ENCODE measurements around the gene MSH2.
"Not testable (repeated sequence)": the region's sequence is repeated elsewhere in the genome, so short reads cannot be mapped to it uniquely, and the experiment has no call there.

The MSH2 gene

GRCh38 chr2:47414682-47415458 is 11.9 kb downstream of the MSH2 start:
- no peak for DNase-seq

GRCh38 chr2:47420214-47420613 is 17.3 kb downstream of the MSH2 start:
- DNase-seq = no peak

GRCh38 chr2:47420683-47421082 is 17.7 kb downstream of the MSH2 start:
- not testable (repeated sequence) for DNase-seq

GRCh38 chr2:47422016-47422415 is 19.1 kb downstream of the MSH2 start:
- no peak for DNase-seq

GRCh38 chr2:47422560-47422959 is 19.6 kb downstream of the MSH2 start:
- DNase-seq = no peak

GRCh38 chr2:47426786-47427185 is 23.8 kb downstream of the MSH2 start:
- DNase-seq = no peak

GRCh38 chr2:47429795-47430194 is 26.8 kb downstream of the MSH2 start:
- DNase-seq = no peak

GRCh38 chr2:47433006-47433405 is 30.1 kb downstream of the MSH2 start:
- DNase-seq = not testable (repeated sequence)

- not testable (repeated sequence) for DNase-seq
Observed at GRCh38 chr2:47433445-47433844, 30.5 kb downstream of the MSH2 start.

GRCh38 chr2:47437287-47437686 is 34.3 kb downstream of the MSH2 start:
- no peak for DNase-seq

- DNase-seq = no peak
Observed at GRCh38 chr2:47438106-47438505, 35.1 kb downstream of the MSH2 start.

- no peak for DNase-seq
Observed at GRCh38 chr2:47438783-47439182, 35.8 kb downstream of the MSH2 start.

GRCh38 chr2:47451790-47452189 is 48.8 kb downstream of the MSH2 start:
- no peak for DNase-seq

- DNase-seq = no peak
Observed at GRCh38 chr2:47452761-47453160, 49.8 kb downstream of the MSH2 start.

- DNase-seq = not testable (repeated sequence)
Observed at GRCh38 chr2:47454818-47455217, 51.9 kb downstream of the MSH2 start.

GRCh38 chr2:47455411-47455810 is 52.5 kb downstream of the MSH2 start:
- DNase-seq = no peak

- no peak for DNase-seq
Observed at GRCh38 chr2:47456851-47457250, 53.9 kb downstream of the MSH2 start.

GRCh38 chr2:47457268-47457667 is 54.3 kb downstream of the MSH2 start:
- DNase-seq = no peak

- no peak for DNase-seq
Observed at GRCh38 chr2:47459021-47459420, 56.1 kb downstream of the MSH2 start.

- no peak for DNase-seq
Observed at GRCh38 chr2:47460766-47461165, 57.8 kb downstream of the MSH2 start.

- DNase-seq = no peak
Observed at GRCh38 chr2:47471429-47472116, 68.6 kb downstream of the MSH2 start.

- no peak for DNase-seq
Observed at GRCh38 chr2:47479863-47480262, 76.9 kb downstream of the MSH2 start.

GRCh38 chr2:47483191-47483590 is 80.2 kb downstream of the MSH2 start:
- no peak for DNase-seq

- no peak for DNase-seq
Observed at GRCh38 chr2:47484396-47484795, 81.4 kb downstream of the MSH2 start.

- DNase-seq = no peak
Observed at GRCh38 chr2:47485177-47485576, 82.2 kb downstream of the MSH2 start.

Data from stimulated activated CD4-positive, alpha-beta T cell treated with anti-CD3 and anti-CD28 coated beads, Interleukin-2, amount 100 ng/mL, for 24 hours (primary cell).